Lower lobe of right lung (tissue), 2 donors: ENCODE measurements around the gene MYZAP. TPM values are rescaled to one million over a fixed set of nuclear protein-coding genes. Genes with fewer than 3 reads are reported as not detected.
"Not testable (repeated sequence)": the region's sequence is repeated elsewhere in the genome, so short reads cannot be mapped to it uniquely, and the experiment has no call there.

Source experiments
- ATAC-seq, 2 donors: fragments of 200-7000 bp; cut with Tn5 transposase; one replicate each; pipeline ENCODE4 v1.9.1; 2020 to 2022; ENCODE audit warnings: mild to moderate bottlenecking in 2 of 2, moderate library complexity in 2 of 2
- DNase-seq: peaks from one replicate; pipeline ENCODE4 v3.0.0-alpha.2; 2020
- H3K27ac ChIP-seq: fragments of 200-600 bp; one replicate; pipeline ENCODE4 v1.8.0; 2022
- H3K27me3 ChIP-seq: fragments of 200-600 bp; one replicate; pipeline ENCODE4 v1.8.0; 2022; ENCODE audit warnings: low read depth
- H3K36me3 ChIP-seq: fragments of 200-600 bp; one replicate; pipeline ENCODE4 v1.8.0; 2022; ENCODE audit warnings: mild to moderate bottlenecking
- H3K4me1 ChIP-seq: fragments of 200-600 bp; one replicate; pipeline ENCODE4 v1.8.0; 2022
- H3K4me3 ChIP-seq: fragments of 200-600 bp; one replicate; pipeline ENCODE4 v1.8.0; 2022; ENCODE audit warnings: mild to moderate bottlenecking
- H3K9me3 ChIP-seq: fragments of 200-600 bp; one replicate; pipeline ENCODE4 v1.8.0; 2022
- CTCF ChIP-seq: fragments of 200-600 bp; IDR thresholded peaks from one replicate; pipeline ENCODE4 v1.8.0; 2022; ENCODE audit warnings: antibody characterized with exemption, mild to moderate bottlenecking
- intact Hi-C: fragments of 100-400 bp; cut with DNase I; formaldehyde crosslinking; loops from one replicate; pipeline ENCODE4 v1.11.0; 2022
- total RNA-seq: library from RNA; stranded (reverse); fragmentation: NEBNext Ultra II Directional; extraction: Animal tissue kit (Norgen Biotek cat#: 25700); gene quantifications from one replicate; pipeline ENCODE4 v1.2.1, GENCODE V29; 2021
- donor health status: DM: no; HTN: yes; CAD: no; lungs with severe emphysema.

MYZAP gene
- total RNA-seq, 1 donor from 2014 or later: 41.3 TPM

GRCh38 chr15:57609805-57610529, 18.3 kb downstream of the MYZAP start:
- intact Hi-C loops: no loop called here
- H3K27ac ChIP-seq: no peak overlapping the region
- no peaks in the 10 kb centered on the region for H3K36me3 ChIP-seq
- no peak for TF ChIP-seq CTCF
- no peak for DNase-seq
- no peaks in the 10 kb centered on the region for H3K27me3 ChIP-seq
- H3K4me1 ChIP-seq: peaks cover 26% of the 10 kb centered on the region
- no peak overlapping the region for H3K4me3 ChIP-seq
- H3K9me3 ChIP-seq: no peaks in the 10 kb centered on the region
- no peak for ATAC-seq

GRCh38 chr15:57611123-57611522, 19.4 kb downstream of the MYZAP start:
- Histone ChIP-seq H3K4me3 (no peak overlapping the region), H3K4me1 (peaks cover 26% of the 10 kb centered on the region), H3K9me3 (no peaks in the 10 kb centered on the region), H3K27me3 (no peaks in the 10 kb centered on the region), H3K36me3 (no peaks in the 10 kb centered on the region), H3K27ac (peak overlapping the region; percentile 56)
- no peak for TF ChIP-seq CTCF
- DNase-seq: no peak
- intact Hi-C loops: no loop called here
- no peak for ATAC-seq

GRCh38 chr15:57611938-57612337, 20.2 kb downstream of the MYZAP start:
- DNase-seq: peak; percentile 58
- Histone ChIP-seq H3K9me3 (no peaks in the 10 kb centered on the region), H3K27ac (peak overlapping the region; percentile 56), H3K27me3 (no peaks in the 10 kb centered on the region), H3K4me3 (no peak overlapping the region), H3K36me3 (no peaks in the 10 kb centered on the region), H3K4me1 (peaks cover 23% of the 10 kb centered on the region)
- intact Hi-C loops: no loop called here
- ATAC-seq: peak; percentile 73 to 89
- peak; percentile 42 for TF ChIP-seq CTCF

GRCh38 chr15:57614241-57614640, 22.5 kb downstream of the MYZAP start:
- intact Hi-C loops: no loop called here
- Histone ChIP-seq H3K27ac (no peak overlapping the region), H3K4me3 (no peak overlapping the region), H3K4me1 (peaks cover 13% of the 10 kb centered on the region), H3K27me3 (no peaks in the 10 kb centered on the region), H3K9me3 (no peaks in the 10 kb centered on the region), H3K36me3 (no peaks in the 10 kb centered on the region)
- ATAC-seq (no peak), DNase-seq (no peak)
- TF ChIP-seq CTCF: no peak

GRCh38 chr15:57615951-57616496, 24.3 kb downstream of the MYZAP start:
- H3K27me3 ChIP-seq, intact Hi-C loops, H3K27ac ChIP-seq, H3K36me3 ChIP-seq, DNase-seq, ATAC-seq, H3K4me3 ChIP-seq, H3K9me3 ChIP-seq: not testable (repeated sequence)
- H3K4me1 ChIP-seq: peaks cover 13% of the 10 kb centered on the region

GRCh38 chr15:57618325-57618724, 26.6 kb downstream of the MYZAP start:
- intact Hi-C loops: no loop called here
- H3K4me1 ChIP-seq: no peaks in the 10 kb centered on the region
- DNase-seq (no peak), ATAC-seq (no peak)
- H3K4me3 ChIP-seq: no peak overlapping the region
- H3K27ac ChIP-seq: no peak overlapping the region
- H3K36me3 ChIP-seq: no peaks in the 10 kb centered on the region
- H3K27me3 ChIP-seq: no peaks in the 10 kb centered on the region
- no peak for TF ChIP-seq CTCF
- H3K9me3 ChIP-seq: no peaks in the 10 kb centered on the region
